Measurements from ENCODE around the gene XCR1. TPM values are rescaled to one million over a fixed set of nuclear protein-coding genes. Genes with fewer than 3 reads are reported as not detected.

XCR1 gene
- total and polyA plus RNA-seq, 2 donors (not counting 1 experiment from before 2014, with no cell fraction given): 0.01 TPM; not detected in 1

DNA sequence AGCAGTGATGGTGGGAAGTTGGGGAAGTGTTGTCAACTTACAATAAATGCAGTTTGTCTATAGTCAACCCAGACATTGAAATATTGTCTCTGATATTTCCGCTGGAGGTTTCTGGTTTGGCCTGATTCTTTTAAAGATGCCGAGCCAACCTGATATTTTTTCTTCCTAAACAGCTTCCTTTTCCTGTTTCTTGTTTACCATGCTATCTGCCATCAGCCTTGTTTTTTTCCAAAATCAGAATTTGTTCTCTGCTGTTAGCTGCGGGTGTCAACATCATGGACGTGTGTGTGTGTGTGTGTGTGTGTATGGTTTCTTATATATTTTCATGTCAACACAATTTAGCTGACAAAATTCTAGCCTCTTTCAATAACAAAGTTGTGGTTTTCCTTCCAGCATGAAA is 41.2 kb upstream of the XCR1 start:
- TF ChIP-seq, protein P1, sequence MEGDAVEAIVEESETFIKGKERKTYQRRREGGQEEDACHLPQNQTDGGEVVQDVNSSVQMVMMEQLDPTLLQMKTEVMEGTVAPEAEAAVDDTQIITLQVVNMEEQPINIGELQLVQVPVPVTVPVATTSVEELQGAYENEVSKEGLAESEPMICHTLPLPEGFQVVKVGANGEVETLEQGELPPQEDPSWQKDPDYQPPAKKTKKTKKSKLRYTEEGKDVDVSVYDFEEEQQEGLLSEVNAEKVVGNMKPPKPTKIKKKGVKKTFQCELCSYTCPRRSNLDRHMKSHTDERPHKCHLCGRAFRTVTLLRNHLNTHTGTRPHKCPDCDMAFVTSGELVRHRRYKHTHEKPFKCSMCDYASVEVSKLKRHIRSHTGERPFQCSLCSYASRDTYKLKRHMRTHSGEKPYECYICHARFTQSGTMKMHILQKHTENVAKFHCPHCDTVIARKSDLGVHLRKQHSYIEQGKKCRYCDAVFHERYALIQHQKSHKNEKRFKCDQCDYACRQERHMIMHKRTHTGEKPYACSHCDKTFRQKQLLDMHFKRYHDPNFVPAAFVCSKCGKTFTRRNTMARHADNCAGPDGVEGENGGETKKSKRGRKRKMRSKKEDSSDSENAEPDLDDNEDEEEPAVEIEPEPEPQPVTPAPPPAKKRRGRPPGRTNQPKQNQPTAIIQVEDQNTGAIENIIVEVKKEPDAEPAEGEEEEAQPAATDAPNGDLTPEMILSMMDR (IDR thresholded peaks at IDR 0.05): no peak
- no peak for TF ChIP-seq EZH2 (IDR thresholded peaks at IDR 0.05; ENCODE audit: borderline replicate concordance, insufficient read depth, low read depth, low read length, poor library complexity, severe bottlenecking)
- Mint-ChIP-seq H3K4me3 (no peak overlapping the region), H3K9me3 (ENCODE audit: insufficient read depth) (no peaks in the 10 kb centered on the region), H3K27ac (no peak overlapping the region), H3K4me1 (peaks cover 3% of the 10 kb centered on the region), H3K27me3 (peaks cover 7% of the 10 kb centered on the region)
- Histone ChIP-seq H3K4me2 (replicated peaks; ENCODE audit: low read depth, low read length, poor library complexity, severe bottlenecking) (no peak overlapping the region), H4K20me1 (ENCODE audit: control insufficient read depth, insufficient read depth, low read length, poor library complexity, severe bottlenecking) (no peaks in the 10 kb centered on the region), H3K4me3 (ENCODE audit: control extremely low read depth in 1 of 5, extremely low read depth in 1 of 5, insufficient read depth in 1 of 5, low read depth in 2 of 5, low read length in 4 of 5) (no peak overlapping the region), H3K79me2 (ENCODE audit: control insufficient read depth, insufficient read depth, low read length) (no peaks in the 10 kb centered on the region), H3K9me3 (ENCODE audit: control extremely low read depth in 1 of 3, control insufficient read depth in 2 of 3, insufficient read depth in 1 of 3, low read length in 2 of 3) (peaks cover 0 to under 1% (median 0%) of the 10 kb centered on the region in 3 donors), H3K27me3 (replicated peaks in 1 of 4; ENCODE audit: control extremely low read depth in 1 of 4, control insufficient read depth in 3 of 4, insufficient read depth in 4 of 4, low read length in 3 of 4) (no peaks in the 10 kb centered on the region), H2AFZ (ENCODE audit: insufficient read depth, low read depth, low read length, poor library complexity, severe bottlenecking) (no peak overlapping the region), H3K4me1 (ENCODE audit: control insufficient read depth in 2 of 2, insufficient read depth in 2 of 2, low read length in 2 of 2) (peaks cover 6 to 7% of the 10 kb centered on the region in 2 donors), H3K9ac (ENCODE audit: low read length) (no peak overlapping the region), H3K27ac (ENCODE audit: low read length in 2 of 2) (no peak overlapping the region), H3K36me3 (replicated peaks in 1 of 2; ENCODE audit: control extremely low read depth in 1 of 2, control insufficient read depth in 1 of 2, extremely low read depth in 1 of 2, insufficient read depth in 2 of 2, low read length in 1 of 2) (no peaks in the 10 kb centered on the region)
- no peak for DNase-seq
- ATAC-seq (ENCODE audit: low read depth): no peak
- POLR2A ChIA-PET: interaction anchor here (1.0 kb wide), 1 partner anchor 306 kb away, joined by 3 read pairs; no protein-coding TSS in a partner anchor
- CTCF ChIA-PET: interaction anchor here (1.0 to 6.8 kb wide), 3 partner anchors 9 to 130 kb away, joined by 3 to 58 read pairs (median 5); no protein-coding TSS in a partner anchor
- WGBS (ENCODE audit: insufficient coverage): no CpG with 5 or more reads among the region's 4 CpGs
- intact Hi-C loops (cut with micrococcal nuclease): no loop called here

DNA sequence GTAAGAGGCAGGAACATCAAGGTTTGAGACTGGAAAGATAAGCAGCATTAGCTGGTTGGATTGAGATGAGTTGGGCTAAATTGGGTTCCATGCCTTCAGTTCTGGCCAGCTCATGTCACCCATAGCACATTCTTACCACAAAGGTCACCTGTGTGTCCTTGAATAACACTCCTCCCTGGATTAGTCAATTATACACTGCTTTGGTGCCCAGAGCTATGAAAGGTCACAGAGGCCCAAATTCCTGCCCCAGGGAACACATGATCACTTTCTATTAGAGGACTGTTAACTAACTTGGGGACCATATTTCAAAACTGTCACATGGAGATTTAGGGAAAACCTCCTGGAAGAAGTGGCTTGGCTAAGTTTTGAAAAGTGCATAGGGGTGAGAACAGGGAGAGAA is 40.1 kb upstream of the XCR1 start:
- H3K4me3 ChIP-seq (ENCODE audit: control extremely low read depth in 1 of 5, extremely low read depth in 1 of 5, insufficient read depth in 1 of 5, low read depth in 2 of 5, low read length in 4 of 5): no peak overlapping the region
- no peaks in the 10 kb centered on the region for H4K20me1 ChIP-seq (ENCODE audit: control insufficient read depth, insufficient read depth, low read length, poor library complexity, severe bottlenecking)
- intact Hi-C loops (cut with micrococcal nuclease): no loop called here
- CTCF ChIA-PET: interaction anchor here (0.8 to 6.8 kb wide), 3 partner anchors 10 to 408 kb away, joined by 3 to 58 read pairs (median 4); no protein-coding TSS in a partner anchor
- TF ChIP-seq, protein P1 (IDR thresholded peaks at IDR 0.05): no peak
- no peak for TF ChIP-seq EZH2 (IDR thresholded peaks at IDR 0.05; ENCODE audit: borderline replicate concordance, insufficient read depth, low read depth, low read length, poor library complexity, severe bottlenecking)
- peaks cover 0 to 3% (median 0%) of the 10 kb centered on the region in 3 donors for H3K9me3 ChIP-seq (ENCODE audit: control extremely low read depth in 1 of 3, control insufficient read depth in 2 of 3, insufficient read depth in 1 of 3, low read length in 2 of 3)
- peaks cover 3% of the 10 kb centered on the region for H3K4me1 Mint-ChIP-seq
- H3K9ac ChIP-seq (ENCODE audit: low read length): no peak overlapping the region
- no peak overlapping the region for H3K27ac Mint-ChIP-seq
- no peaks in the 10 kb centered on the region for H3K36me3 ChIP-seq (replicated peaks in 1 of 2; ENCODE audit: control extremely low read depth in 1 of 2, control insufficient read depth in 1 of 2, extremely low read depth in 1 of 2, insufficient read depth in 2 of 2, low read length in 1 of 2)
- peaks cover 7% of the 10 kb centered on the region for H3K27me3 Mint-ChIP-seq
- peaks cover 6 to 7% of the 10 kb centered on the region in 2 donors for H3K4me1 ChIP-seq (ENCODE audit: control insufficient read depth in 2 of 2, insufficient read depth in 2 of 2, low read length in 2 of 2)
- DNase-seq (no peak), ATAC-seq (ENCODE audit: low read depth) (no peak)
- no peaks in the 10 kb centered on the region for H3K79me2 ChIP-seq (ENCODE audit: control insufficient read depth, insufficient read depth, low read length)
- no peak overlapping the region for H3K27ac ChIP-seq (ENCODE audit: low read length in 2 of 2)
- H3K9me3 Mint-ChIP-seq (ENCODE audit: insufficient read depth): no peaks in the 10 kb centered on the region
- H3K4me2 ChIP-seq (replicated peaks; ENCODE audit: low read depth, low read length, poor library complexity, severe bottlenecking): no peak overlapping the region
- no peak overlapping the region for H2AFZ ChIP-seq (ENCODE audit: insufficient read depth, low read depth, low read length, poor library complexity, severe bottlenecking)
- H3K4me3 Mint-ChIP-seq: no peak overlapping the region
- H3K27me3 ChIP-seq (replicated peaks in 1 of 4; ENCODE audit: control extremely low read depth in 1 of 4, control insufficient read depth in 3 of 4, insufficient read depth in 4 of 4, low read length in 3 of 4): no peaks in the 10 kb centered on the region
- POLR2A ChIA-PET: no interaction called here

All from B cell (primary cell).